GM21515 (cell line): ENCODE measurements around the gene GOLGA8S.
"Not testable (repeated sequence)": the region's sequence is repeated elsewhere in the genome, so short reads cannot be mapped to it uniquely, and the experiment has no call there.

Experiments used
- ATAC-seq: cut with Tn5 transposase; IDR thresholded peaks from one replicate; pipeline ENCODE4 v1.9.1; 2021; ENCODE audit not compliant: unreplicated experiment

GOLGA8S gene

GRCh38 chr15:23397779-23398178, 43.2 kb downstream of the GOLGA8S start:
- no peak for ATAC-seq

- not testable (repeated sequence) for ATAC-seq
Measured at GRCh38 chr15:23398357-23398756, 43.8 kb downstream of the GOLGA8S start.

- not testable (repeated sequence) for ATAC-seq
Measured at GRCh38 chr15:23399207-23399606, 44.7 kb downstream of the GOLGA8S start.

GRCh38 chr15:23401627-23402026, 47.1 kb downstream of the GOLGA8S start:
- ATAC-seq, result no peak

- ATAC-seq, result no peak
Measured at GRCh38 chr15:23402140-23402539, 47.6 kb downstream of the GOLGA8S start.

GRCh38 chr15:23402544-23402943, 48.0 kb downstream of the GOLGA8S start:
- no peak for ATAC-seq

- ATAC-seq, result no peak
Measured at GRCh38 chr15:23403550-23403949, 49.0 kb downstream of the GOLGA8S start.

GRCh38 chr15:23411841-23412240, 57.3 kb downstream of the GOLGA8S start:
- no peak for ATAC-seq

- not testable (repeated sequence) for ATAC-seq
Measured at GRCh38 chr15:23412881-23413600, 58.5 kb downstream of the GOLGA8S start.
